NCI-H446 (cell line): ENCODE data around the gene OVAAL.
"Not testable (repeated sequence)": the region's sequence is repeated elsewhere in the genome, so short reads cannot be mapped to it uniquely, and the experiment has no call there.

ENCODE experiments used
- DNase-seq, 2 experiments: peaks; one replicate each; lab custom pipeline; 2025; lab: John Stamatoyannopoulos, UW

Gene OVAAL

DNA sequence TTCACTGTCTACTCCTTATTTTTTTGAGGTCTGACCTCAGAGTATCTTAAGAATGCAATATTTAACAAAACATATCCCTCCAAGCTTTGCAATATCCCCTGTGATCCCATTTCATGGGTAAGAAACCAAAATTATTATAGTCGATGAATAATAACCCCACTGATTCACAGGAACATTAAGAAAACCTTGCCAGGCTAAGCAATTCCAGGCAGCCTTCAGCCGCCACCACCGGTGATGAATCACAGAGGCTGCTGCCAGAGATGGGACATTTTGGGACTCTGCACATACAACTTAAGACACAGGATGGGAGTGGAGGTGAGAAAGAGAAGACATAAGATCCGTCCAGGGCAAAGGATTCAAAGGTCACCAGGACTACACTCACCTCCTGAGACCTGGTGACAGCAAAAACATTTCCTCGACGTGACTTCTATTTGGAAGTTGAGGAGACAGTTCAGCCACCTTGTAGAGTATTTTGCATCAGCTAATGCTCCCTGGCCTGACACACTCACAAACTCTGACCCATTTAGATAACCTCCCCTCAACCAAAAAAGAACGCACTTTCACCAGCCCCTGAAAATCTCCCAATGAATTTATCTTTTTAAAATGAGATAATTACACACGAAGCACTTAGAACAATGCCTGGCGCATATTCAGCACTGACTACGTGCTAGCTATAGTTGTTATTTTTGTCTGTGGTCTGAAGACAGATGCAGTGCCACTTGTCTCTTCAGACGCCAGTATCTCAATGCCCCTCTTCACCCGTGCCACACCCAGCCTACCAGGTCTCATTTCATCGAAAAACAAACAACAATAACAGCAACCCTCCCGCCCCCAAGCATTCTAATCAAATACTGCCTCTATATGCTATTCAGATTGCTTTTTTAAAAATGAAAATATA lies 17.8 kb upstream of the OVAAL start:
- DNase-seq = peak in 1 of 2 experiments; percentile 16

DNA sequence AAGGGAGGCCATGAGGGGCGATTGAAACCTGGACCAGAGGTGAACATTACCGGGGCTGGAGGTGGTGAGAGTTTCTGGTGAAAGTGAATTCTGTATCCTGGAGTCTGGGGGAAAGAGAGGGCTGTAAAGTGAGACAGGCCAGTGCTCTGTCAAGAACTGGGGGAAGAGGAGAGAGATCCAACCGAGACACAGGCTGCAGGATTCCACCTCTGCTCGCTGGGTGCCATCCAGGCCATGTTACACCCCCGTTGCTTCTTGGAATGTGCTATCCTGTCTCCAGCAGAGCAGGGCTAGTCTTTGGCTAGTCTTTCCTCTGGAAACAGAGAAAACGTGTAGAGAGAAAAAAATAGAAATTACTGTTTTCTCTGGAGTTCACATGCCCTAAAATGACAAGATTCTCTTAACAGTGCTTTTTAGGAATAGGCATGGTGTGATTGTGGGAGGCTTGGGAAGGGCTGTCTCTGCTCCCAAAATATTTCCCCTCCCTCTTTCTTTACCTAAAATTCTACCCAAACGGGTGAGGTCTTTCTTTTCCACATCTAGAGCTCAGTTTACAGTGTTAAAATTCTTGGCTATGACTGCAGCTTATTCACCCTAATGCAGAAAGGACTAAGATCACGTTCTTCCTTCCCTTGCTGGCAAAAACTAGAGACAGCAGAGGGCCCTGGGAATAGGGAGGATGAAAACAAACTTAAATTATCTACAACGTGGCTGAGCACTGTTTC lies 16.5 kb upstream of the OVAAL start:
- peak in 1 of 2 experiments; percentile 72 for DNase-seq

DNA sequence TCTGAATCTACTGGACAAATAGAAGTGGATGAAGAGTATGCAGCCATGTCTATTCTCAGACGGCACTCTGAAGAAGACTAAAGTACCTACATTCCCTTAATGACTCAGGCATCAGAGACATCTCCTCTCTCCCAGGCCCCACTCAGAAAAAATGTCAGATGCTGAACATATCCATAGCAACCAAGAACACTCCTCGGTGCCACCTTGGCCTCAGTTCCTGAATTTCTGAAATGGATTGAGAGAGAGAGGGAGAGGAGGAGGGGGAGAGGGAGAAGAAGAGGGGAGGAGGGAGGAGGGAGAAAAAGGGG lies 16.0 kb upstream of the OVAAL start:
- DNase-seq = peak; percentile 27 to 46

DNA sequence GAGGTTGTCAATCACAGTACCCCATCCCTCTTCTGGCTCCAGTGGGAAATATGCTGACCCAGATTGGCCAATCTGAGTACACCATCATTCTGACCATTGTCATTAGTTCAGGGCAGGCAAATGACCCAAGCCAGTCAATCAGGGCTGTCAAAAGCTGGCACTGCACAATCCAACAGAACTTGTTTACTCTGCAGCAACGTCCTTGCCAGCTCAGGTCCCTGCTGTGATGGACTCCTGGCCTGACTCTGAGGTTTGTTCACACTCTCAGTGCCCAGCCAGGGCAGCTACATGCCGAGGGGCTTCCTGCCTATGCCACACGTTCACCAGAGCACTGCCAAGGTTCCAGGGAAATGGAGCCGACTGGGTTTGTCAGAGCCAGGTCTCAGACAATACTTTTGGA lies 14.7 kb upstream of the OVAAL start:
- peak; percentile 10 to 56 for DNase-seq

DNA sequence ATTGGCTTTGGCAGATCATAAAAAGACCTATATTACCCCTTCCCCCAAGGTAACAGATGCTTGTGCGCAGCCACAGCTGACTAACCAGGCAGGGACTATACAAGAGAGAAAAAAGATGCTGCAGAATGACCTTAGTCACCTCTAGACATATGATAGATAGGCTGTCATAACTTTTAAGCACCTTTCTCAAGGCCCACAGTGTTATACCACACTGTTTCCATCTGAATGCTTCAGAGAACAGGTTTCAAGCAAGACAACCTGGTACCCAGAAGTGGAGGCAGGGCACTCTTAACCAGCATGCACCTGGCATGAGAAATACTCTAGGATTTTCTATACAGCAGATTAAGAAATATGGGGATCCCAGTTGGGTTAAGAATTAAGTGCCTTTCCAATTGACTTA lies 12.8 kb upstream of the OVAAL start:
- no peak for DNase-seq

DNA sequence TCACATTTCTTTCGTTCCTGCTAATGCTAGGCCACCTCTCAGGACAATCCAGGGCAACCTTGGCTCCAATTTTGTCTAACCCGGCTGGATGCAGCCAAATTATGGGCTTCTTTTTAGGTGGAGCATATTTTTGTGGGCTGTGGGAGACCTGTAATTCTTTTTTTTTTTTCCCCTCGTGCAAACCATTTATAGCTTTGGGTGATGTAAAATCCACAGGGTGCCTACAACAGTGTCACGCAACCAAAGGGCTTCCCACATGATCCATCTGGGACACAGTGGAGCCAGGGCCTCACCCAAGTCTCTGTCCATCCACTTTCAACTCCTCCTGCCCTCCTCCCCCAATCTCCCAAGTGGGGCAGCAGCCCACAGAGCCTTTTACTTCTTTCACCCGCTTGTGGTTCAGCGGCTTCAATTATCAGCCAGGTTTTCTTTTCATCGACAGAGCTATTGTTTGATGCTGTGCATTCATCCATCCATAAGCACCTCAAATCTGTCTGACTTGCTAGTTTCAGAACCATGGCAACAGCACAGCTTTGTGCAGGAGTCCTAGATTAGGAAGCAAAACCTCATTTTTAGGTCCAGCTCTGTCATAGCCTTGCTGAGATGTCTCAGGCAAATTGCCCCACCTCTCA lies 10.0 kb upstream of the OVAAL start:
- DNase-seq = no peak

DNA sequence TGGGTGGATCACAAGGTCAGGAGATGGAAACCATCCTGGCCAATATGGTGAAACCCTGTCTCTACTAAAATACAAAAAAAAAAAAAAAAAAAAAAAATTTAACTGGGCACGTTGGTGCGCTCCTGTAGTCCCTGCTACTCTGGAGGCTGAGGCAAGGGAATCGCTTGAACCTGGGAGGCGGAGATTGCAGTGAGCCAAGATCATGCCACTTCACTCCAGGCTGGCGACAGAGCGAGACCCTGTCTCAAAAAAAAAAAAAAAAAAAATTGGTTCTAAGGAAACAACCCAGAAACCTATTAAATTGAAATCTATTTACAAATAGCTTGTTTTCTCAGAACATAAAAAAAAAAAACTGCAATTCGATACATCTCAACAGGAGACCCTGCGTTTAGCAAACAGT lies 9.0 kb upstream of the OVAAL start:
- not testable (repeated sequence) for DNase-seq

DNA sequence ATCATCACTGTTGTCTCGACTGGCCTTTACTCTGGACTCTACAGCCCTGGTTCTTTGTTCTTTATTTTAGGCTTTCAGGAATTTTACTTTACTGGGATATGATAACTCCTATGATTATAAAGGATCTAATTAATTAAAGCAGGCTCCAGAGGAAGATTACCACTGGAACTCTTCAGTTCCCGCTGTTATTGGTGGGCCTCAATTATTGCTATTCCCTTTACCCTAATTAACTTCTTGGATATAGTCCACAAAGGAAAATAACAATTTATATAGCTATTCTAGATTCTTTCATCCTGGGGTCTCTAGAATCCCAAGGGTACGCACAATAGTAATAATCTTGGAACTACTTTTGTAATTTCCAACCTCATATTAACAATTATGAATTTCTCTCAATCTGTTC lies 8.5 kb upstream of the OVAAL start:
- DNase-seq = no peak

DNA sequence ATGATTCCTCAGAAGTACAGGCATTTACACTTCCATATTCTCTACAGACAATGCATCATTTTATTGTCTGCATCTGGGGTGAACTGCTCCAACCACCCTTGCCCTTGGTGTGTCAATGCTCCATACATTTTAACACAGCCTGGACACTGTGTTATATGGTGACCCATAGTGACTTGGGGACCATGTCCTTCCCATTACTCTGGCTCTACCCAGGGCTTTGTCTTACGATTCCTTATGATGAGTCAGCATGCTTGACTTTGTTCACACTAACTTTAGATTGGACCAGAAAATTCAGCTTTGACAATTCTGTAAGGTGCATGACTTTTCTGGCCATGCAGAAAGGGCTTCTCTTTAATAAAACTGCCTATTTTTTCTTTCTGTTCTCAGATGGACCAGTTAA lies 6.8 kb upstream of the OVAAL start:
- no peak for DNase-seq

DNA sequence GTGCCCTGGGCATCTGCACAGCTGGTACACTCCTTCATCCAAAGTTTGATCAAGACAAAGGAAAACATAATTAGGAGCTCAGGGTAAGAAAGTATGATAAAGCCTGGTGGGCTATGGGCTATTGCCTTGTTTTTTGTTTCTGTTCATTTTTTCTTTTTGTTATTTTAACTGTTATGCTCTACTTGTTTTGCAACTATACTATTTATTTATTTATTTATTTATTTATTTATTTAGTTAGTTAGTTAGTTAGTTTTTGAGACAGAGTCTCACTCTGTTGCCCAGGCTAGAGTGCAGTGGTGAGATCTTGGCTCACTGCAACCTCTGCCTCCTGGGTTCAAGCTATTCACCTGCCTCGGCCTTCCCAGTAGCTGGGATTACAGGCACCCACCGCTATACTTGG lies 5.7 kb upstream of the OVAAL start:
- DNase-seq = not testable (repeated sequence)

DNA sequence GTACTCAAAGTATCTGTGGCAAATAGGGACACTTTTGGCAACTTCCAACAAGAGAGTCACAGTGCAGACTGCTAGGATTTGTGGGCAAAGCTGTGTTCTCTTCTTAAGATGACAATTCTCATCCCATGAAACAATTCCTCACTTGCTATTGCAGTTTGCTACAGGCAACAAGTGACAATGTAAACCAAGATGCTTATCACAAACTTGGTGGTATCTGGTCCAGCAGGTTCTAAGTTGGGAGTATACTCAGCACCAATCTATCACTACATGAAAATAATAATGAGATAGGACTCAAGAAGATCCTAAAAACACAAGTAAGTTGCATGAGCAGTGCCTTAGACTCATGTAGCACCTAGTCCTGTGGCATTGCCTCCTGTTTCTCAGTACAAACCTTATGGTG lies 3.4 kb upstream of the OVAAL start:
- DNase-seq = no peak

DNA sequence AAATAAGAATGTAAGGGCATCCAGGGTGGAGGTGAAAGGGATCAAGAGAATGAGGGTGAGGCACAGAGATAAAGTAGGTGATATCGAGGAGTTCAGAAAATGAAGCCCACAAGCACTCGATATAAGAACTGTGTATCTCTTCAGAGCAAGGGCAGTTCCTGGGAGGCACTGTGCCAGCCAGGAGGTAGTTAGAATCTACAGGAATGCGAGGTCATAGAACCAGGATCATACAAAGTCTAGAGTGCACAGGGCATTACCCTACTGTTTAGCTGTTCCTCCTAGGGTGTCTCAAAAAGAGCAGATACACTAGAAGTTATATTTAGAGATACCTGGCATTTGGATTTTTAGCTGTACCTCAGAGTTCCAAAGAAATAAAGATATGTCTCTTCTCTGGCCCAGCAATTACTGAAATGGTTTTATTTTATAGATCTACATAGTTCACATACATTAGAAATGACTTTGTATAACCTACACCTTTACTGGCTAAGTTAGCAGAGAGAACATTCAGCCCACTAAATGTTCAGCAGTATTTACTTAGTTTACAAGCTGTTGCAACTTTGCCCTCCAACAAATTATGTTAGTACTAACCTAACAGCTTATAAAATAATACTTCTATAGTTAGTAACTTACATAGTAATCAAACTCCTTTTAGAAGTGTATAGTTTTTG lies 1.6 kb downstream of the OVAAL start:
- DNase-seq = no peak

DNA sequence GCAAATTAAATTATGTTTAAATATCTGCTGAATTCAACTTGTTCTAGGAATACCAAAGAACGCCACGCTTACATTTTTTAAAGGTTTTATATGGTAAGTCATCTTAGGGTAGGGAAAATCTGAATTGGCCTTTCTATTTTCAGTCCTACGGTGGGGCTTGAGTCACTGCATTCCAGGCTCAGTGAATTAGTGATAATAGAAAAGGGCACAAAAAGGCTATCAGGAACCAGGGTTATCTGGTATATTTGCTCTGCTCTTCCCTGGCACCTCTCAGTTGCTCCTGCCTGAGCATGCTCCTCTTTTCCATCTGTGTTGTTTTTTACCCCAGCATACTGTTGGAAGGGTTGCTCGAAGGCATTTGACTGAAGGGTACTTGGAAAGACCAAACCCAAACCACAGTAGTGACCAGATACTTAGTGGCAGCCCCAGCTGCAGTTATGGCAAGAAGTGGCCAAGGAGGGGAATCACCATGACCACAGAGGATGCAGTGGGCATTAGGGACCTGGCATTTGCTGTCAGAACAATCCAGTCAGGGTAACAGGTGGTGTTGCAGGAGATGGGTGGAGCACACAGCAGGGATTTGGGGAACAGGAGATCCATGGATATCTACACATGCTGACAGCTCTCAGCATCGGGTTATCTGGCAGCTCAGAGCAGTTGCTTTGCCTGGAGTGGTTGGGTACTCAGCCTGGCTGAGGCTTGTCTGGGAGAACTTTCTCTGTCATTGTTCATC lies 2.3 kb downstream of the OVAAL start:
- no peak for DNase-seq

DNA sequence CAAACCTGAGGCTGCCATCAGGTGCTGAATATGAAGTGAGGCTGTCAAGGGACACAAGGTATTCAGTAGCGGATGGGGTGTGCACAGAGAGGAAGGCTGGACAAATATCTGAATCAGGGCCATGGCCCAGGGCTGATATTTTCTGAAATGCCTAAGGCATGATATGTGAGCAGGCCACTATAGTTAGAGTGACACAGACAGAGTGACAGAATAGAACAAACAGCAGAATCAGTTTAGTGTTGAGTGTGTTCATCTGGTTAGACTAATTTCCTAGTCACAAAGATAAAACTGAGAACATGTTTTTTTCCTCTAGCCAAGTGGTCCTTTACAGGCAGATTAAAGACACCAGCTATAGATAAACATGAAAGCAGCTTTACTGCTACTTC lies 3.9 kb downstream of the OVAAL start:
- DNase-seq = no peak

DNA sequence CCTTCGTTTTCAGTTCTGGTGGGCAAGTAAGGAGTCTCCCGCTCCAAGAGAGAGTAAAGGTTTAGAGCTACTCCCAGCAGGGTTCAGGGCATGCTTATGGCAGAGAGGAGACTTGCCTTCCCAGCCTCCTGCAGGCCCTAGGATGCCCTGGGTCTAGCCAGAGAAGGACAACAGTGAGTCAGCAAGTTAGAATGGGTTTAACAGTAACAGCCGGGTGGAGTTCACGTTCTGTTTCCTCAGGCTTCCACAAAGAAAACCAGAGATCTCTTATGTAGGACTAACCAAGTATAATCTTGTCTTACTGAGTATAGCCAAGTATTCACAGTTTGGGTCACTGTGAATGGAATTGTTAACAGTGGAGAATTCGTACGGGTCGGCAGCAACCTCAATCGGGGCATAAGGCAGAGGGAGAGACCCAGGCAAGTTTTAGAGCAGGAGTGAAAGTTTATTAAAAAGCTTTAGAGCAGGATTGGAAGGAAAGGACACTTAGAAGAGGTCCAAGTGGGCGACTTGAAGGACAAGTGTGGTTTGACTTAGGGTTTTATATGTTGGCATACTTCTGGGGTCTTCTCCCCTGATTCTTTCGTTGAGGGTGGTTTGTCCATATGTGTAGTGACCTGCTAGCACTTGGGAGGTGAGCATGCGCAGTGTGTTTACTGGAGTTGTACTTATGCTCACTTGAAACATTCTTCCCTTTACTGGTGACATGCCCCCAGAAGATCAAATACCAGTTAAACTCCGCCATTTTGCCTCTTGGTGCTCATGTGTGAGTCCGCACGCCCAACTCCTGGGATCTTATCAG lies 4.5 kb downstream of the OVAAL start:
- DNase-seq = no peak

DNA sequence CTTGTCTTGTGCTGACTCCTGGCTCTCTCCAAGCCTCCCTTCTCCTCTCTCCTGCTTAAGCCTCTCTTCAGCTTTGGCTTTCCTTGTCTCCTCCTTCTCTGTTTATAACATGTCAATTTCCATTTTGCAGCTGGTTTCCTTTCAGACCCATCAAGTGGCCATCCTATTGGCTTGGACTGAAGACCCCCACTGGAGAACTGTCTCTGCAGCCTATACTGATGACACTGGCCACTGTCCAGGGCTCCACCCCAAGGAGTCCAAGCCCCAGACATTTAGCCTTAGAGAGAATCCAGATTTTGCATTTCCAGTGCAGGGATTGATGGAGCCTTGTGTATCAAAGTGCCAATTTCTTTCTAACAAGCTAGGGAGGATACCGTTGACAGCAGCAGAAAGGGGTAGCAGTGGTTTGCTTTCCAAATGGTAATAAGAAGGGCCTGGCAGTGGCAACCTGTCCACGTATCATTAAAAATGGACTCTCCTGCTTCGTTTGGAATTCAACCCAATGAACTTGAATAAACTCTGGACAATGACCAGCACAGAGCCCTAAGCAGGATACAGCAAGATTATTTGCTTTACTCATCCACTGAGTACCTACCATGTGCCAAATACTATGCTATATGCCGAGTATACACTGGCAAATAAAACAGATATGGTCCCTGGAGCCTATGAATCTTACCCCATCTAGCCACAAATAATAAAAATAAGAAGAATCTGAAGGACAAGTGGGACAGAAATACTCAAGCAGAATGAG lies 6.5 kb downstream of the OVAAL start:
- DNase-seq = no peak

DNA sequence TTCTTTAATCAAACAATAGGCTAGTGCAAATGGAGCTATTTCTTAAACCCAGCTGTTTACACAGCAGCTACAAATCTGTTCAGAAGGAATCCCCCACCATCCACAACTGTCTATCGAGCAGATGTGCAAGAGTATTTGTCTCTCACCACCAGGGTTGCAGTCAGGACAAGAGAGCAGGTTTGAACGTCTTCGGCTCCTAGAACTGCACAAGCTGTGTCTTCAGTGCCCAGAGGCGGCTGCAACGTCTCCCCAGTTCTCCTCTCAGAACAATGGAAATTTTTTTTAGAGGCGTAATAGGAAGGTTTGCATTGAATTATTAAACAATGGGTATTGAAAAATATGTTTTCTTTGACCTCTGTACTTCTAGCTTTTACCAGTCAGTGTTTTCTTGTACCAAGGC lies 7.3 kb downstream of the OVAAL start:
- no peak for DNase-seq

DNA sequence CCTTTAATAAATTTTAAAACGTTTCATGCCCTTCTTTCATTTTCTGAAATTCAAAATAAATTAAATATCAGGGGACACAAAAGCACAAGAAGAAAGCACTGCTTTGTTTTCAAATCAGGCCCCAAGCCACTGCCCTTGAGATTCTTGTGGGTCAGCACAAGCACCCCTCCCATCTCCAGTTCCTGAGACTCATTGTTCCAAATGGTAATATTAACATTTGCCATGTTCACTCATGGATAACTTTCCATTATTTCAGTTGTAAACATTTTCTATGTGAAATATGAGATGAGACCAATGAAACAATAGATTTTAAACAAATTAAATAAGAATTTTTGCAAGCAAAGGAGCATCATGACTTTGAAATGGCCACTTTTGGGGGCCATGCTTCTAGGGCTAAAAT lies 7.7 kb downstream of the OVAAL start:
- no peak for DNase-seq

DNA sequence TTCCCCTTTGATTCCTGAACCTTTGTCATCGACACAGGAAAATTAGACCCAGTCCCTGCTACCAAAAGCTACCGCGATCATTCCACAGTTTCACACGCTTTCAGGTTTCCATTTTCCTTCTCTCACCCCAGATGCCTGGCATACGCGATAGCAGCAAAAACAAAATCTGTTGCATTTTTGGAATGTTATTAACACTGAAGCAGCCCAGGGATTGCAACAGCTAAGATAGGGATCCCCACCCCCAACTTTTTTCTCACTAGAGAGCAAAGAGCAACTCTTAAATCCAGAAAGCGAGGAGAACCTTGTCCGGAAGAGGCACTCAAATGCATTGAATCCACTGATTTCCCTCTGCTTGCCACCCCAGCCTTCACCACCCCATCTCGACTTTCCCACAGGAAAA lies 8.9 kb downstream of the OVAAL start:
- DNase-seq = no peak

DNA sequence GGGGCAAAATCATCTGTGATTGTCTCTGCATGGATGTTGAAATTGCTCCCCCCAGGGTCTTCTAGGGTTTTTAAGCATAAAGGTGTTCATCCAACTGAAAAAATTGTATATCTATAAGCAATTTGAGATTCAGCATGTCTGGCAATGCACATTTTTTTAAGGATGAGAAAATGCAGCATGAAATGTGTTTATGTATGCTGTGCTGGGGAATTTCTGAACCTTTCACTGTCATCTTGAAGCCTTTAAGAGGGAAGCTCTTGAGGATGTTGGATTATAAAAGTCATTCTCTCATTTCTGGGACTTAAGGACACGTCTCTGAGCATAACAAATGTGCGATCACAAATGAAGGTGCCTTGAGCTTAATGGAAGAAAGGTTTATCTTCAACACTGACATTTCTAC lies 9.4 kb downstream of the OVAAL start:
- DNase-seq = no peak
